HG03097 (cell line): Measurements from ENCODE around the gene SMURF2.
"Not testable (repeated sequence)": the region's sequence is repeated elsewhere in the genome, so short reads cannot be mapped to it uniquely, and the experiment has no call there.

ENCODE experiments used
- ATAC-seq: cut with Tn5 transposase; IDR thresholded peaks from one replicate; pipeline ENCODE4 v1.9.1; 2021; ENCODE audit not compliant: unreplicated experiment, low FRiP score

SMURF2 gene

GRCh38 chr17:64599187-64599676 is 62.9 kb downstream of the SMURF2 start:
- peak; percentile 88 for ATAC-seq

DNA sequence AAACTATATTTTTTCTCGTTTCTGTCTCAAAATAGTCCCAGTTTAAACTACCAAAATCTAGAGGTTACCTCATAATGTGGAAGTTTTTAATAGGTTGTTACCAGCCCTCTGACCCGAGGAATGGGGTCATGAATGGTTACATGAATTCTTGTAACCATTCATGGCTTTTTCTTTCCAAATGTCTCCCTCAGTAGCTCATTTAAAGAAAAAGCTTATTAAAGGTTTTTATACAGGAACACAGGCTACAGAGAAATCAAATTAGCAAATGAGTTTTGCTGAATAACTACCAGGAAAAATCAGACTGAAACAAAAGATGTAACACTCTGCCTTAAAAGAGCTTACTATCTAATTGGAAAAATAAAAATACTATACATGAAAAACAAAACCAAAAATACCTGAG is 63.4 kb downstream of the SMURF2 start:
- ATAC-seq, result no peak

- no peak for ATAC-seq
Observed at GRCh38 chr17:64596988-64597387, 65.1 kb downstream of the SMURF2 start.

- no peak for ATAC-seq
Observed at GRCh38 chr17:64596439-64596838, 65.7 kb downstream of the SMURF2 start.

GRCh38 chr17:64591944-64592343 is 70.2 kb downstream of the SMURF2 start:
- ATAC-seq, result no peak

GRCh38 chr17:64585146-64585545 is 77.0 kb downstream of the SMURF2 start:
- no peak for ATAC-seq

- no peak for ATAC-seq
Observed at GRCh38 chr17:64583038-64583437, 79.1 kb downstream of the SMURF2 start.

GRCh38 chr17:64580384-64581315 is 81.5 kb downstream of the SMURF2 start:
- no peak for ATAC-seq

GRCh38 chr17:64579917-64580316 is 82.2 kb downstream of the SMURF2 start:
- ATAC-seq, result no peak

DNA sequence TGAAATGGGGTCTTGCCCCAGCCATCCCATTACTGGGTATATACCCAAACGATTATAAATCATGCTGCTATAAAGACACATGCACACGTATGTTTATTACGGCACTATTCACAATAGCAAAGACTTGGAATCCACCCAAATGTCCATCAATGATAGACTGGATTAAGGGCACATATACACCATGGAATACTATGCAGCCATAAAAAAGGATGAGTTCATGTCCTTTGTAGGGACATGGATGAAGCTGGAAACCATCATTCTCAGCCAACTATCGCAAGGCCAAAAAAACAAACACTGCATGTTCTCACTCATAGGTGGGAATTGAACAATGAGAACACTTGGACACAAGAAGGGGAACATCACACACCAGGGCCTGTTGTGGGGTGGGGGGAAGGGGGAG is 85.1 kb downstream of the SMURF2 start:
- ATAC-seq, result not testable (repeated sequence)

GRCh38 chr17:64575431-64575830 is 86.7 kb downstream of the SMURF2 start:
- ATAC-seq, result no peak

- no peak for ATAC-seq
Observed at GRCh38 chr17:64574646-64575045, 87.5 kb downstream of the SMURF2 start.

DNA sequence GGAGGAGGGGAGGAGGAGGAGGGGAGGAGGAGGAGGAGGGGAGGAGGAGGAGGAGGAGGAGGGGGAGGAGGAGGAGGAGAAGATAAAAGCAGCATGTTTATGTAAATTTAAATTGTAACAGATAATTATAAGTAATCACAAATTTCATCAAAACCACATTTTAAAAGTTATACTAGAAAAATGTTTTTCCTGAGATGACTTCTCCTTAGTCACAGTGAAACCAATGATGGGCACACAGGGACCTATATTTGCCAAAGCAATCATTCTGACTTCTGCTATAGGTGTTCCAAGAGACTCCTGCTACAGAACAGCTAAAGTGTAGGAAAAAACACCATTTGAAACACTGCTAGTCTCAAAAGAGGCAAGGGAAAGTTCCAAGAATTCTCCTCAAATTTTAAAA is 88.9 kb downstream of the SMURF2 start:
- no peak for ATAC-seq

GRCh38 chr17:64572682-64573154 is 89.4 kb downstream of the SMURF2 start:
- ATAC-seq, result no peak

GRCh38 chr17:64571746-64572145 is 90.4 kb downstream of the SMURF2 start:
- no peak for ATAC-seq

GRCh38 chr17:64565563-64565962 is 96.5 kb downstream of the SMURF2 start:
- no peak for ATAC-seq

GRCh38 chr17:64564098-64564497 is 98.0 kb downstream of the SMURF2 start:
- no peak for ATAC-seq

DNA sequence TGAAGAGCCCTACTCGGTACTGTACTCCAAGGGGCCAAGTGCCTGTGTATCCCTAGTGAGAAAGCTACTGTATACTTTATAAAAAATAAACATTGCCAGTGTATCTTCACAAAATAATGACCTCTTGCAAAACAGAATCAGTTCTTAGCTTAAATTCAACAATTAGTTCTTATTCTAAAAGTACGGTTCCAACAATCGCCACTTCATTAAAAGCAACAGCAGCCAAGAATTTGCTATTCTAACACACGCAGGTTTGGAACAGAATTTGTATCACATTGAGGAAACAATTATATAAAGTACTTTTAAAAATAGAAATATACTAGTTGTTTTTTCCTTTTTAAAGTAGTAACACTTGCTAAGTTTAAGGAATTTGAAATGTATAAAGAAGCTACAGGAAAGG is 106.8 kb downstream of the SMURF2 start:
- ATAC-seq, result no peak

GRCh38 chr17:64554028-64554637 is 108.0 kb downstream of the SMURF2 start:
- ATAC-seq, result no peak

DNA sequence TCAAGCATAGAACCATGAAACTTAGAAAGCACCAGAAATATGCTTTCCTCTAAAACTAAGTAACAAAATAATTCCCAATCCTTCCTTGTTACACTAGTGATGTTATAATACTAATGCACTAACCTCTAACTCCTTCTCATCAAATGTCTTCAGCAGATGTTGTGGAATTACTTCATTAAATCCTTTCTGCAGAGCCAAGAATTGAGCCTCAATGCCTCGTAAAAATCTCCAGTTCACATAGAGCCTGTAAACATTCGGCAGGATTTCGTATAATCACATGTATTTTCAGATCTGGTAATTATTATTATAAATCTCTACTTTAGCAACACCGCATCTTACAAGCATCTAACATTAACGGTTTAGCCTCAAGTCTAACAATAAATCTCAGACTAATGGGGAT is 110.6 kb downstream of the SMURF2 start:
- no peak for ATAC-seq

DNA sequence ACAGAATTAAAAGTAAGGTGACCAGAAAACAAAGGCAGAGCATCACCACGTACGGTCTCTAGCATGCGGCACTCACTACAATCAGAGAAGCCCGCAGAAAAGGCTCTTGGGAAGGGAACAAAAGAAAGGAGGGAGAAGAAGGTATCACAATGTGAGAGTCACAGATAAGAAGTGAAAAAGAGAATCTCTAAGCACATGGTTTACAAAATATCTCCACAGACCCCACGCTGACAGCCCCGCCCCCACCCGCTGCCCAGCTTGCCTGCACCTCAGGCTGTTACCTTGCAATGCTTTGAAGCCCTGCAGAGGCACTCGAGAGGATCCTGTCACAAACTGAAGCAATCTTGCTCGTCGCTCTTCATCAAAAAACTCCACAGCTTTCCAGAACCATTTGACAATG is 114.8 kb downstream of the SMURF2 start:
- no peak for ATAC-seq

DNA sequence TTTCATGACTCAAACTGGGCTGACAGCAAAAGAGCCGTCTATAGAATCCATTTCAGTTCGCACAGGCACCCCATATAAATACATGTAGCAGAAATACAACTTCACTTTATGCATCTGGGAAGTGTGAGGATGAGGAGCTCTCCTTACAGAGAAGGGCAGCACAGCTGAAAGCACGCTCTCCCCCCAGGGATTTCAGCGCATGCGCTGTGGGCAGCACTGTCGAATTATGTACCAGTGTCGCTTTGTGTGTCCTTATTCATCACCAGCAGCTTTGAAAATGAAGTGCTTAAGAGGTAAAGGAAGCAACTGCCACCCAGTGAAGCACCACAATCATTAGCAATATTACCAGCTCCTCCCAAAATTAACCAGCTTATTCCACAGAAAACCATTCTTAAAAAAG is 115.4 kb downstream of the SMURF2 start:
- ATAC-seq, result no peak
